Measurements from ENCODE around the gene FMO1.

Gene FMO1

GRCh38 chr1:171207377-171207776 lies 40.9 kb upstream of the FMO1 start:
- Histone ChIP-seq H3K27me3 (ENCODE audit: low read depth, low read length) (no peaks in the 10 kb centered on the region), H3K79me2 (ENCODE audit: low read length) (no peaks in the 10 kb centered on the region), H3K4me1 (ENCODE audit: low read length) (peaks cover 20% of the 10 kb centered on the region), H3K36me3 (replicated peaks; ENCODE audit: low read depth, low read length) (peaks cover 7% of the 10 kb centered on the region), H4K20me1 (ENCODE audit: insufficient read depth, low read length) (no peaks in the 10 kb centered on the region), H3K9ac (ENCODE audit: low read length) (no peak overlapping the region), H3K9me3 (ENCODE audit: insufficient read depth, low read length) (no peaks in the 10 kb centered on the region), H3K27ac (ENCODE audit: low read length) (no peak overlapping the region), H3K4me2 (ENCODE audit: low read length) (no peak overlapping the region), H3K4me3 (ENCODE audit: low read length) (no peak overlapping the region), H2AFZ (ENCODE audit: low read depth, low read length) (no peak overlapping the region)
- TF ChIP-seq CTCF (IDR thresholded peaks at IDR 0.05; ENCODE audit: low read depth, low read length), result no peak
- TF ChIP-seq EZH2phosphoT487 (IDR thresholded peaks at IDR 0.05; ENCODE audit: low read depth), result no peak

- Histone ChIP-seq H3K27me3 (ENCODE audit: low read depth, low read length) (no peaks in the 10 kb centered on the region), H3K79me2 (ENCODE audit: low read length) (no peaks in the 10 kb centered on the region), H3K4me1 (ENCODE audit: low read length) (peaks cover 36% of the 10 kb centered on the region), H3K4me2 (ENCODE audit: low read length) (no peak overlapping the region), H3K9ac (ENCODE audit: low read length) (no peak overlapping the region), H3K27ac (ENCODE audit: low read length) (no peak overlapping the region), H4K20me1 (ENCODE audit: insufficient read depth, low read length) (no peaks in the 10 kb centered on the region), H3K9me3 (ENCODE audit: insufficient read depth, low read length) (no peaks in the 10 kb centered on the region), H3K4me3 (ENCODE audit: low read length) (no peak overlapping the region), H3K36me3 (replicated peaks; ENCODE audit: low read depth, low read length) (peaks cover 7% of the 10 kb centered on the region), H2AFZ (ENCODE audit: low read depth, low read length) (no peak overlapping the region)
- no peak for TF ChIP-seq CTCF (IDR thresholded peaks at IDR 0.05; ENCODE audit: low read depth, low read length)
- no peak for TF ChIP-seq EZH2phosphoT487 (IDR thresholded peaks at IDR 0.05; ENCODE audit: low read depth)
Measured at GRCh38 chr1:171210355-171210754, 37.9 kb upstream of the FMO1 start.

DNA sequence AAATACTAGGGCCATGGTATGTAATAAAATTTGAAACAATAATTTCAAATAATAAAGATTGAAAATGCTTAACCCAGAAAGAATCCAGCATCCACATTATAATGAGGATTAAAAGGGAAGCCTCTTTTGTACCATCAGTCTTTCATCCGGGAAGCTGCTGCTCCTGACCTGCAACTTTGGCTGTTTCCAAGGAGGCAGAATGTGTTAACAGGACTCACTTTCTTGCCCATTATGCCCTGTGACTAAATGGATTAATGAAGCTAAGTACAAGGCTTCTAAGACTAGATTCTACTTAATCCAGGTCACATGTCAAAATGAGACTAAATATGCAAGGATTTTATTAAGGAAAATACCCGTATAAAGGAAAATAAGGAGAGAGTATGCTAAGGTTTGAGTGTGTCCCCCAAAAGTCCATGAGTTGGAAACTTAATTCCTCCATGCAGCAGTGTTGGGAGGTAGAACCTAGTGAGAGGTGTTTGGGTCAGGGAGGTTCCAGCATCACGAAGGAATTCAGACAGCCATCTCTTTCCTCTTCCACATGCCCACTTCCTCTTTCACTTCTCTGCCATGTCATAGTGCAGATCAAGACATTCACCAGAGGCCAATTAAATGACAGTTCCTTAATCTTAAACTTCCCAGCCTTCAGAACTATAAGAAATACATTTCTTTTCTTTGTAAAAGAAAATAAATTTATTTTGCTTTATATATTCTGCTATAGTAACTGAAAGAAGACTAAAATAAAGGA lies 35.5 kb upstream of the FMO1 start:
- Histone ChIP-seq H3K4me1 (ENCODE audit: low read length) (peaks cover 20% of the 10 kb centered on the region), H3K27me3 (ENCODE audit: low read depth, low read length) (no peaks in the 10 kb centered on the region), H2AFZ (ENCODE audit: low read depth, low read length) (no peak overlapping the region), H3K9ac (ENCODE audit: low read length) (no peak overlapping the region), H3K79me2 (ENCODE audit: low read length) (no peaks in the 10 kb centered on the region), H3K4me3 (ENCODE audit: low read length) (peak overlapping the region; percentile 10; the same call in 1 of the 2 replicates), H4K20me1 (ENCODE audit: insufficient read depth, low read length) (no peaks in the 10 kb centered on the region), H3K4me2 (ENCODE audit: low read length) (peak overlapping the region; percentile 48), H3K27ac (ENCODE audit: low read length) (no peak overlapping the region), H3K9me3 (ENCODE audit: insufficient read depth, low read length) (no peaks in the 10 kb centered on the region), H3K36me3 (replicated peaks; ENCODE audit: low read depth, low read length) (peaks cover 6% of the 10 kb centered on the region)
- TF ChIP-seq CTCF (IDR thresholded peaks at IDR 0.05; ENCODE audit: low read depth, low read length) (no peak), EZH2phosphoT487 (IDR thresholded peaks at IDR 0.05; ENCODE audit: low read depth) (no peak)

GRCh38 chr1:171213559-171214454 lies 34.5 kb upstream of the FMO1 start:
- Histone ChIP-seq H3K36me3 (replicated peaks; ENCODE audit: low read depth, low read length) (peaks cover 3% of the 10 kb centered on the region), H3K79me2 (ENCODE audit: low read length) (no peaks in the 10 kb centered on the region; the same call in 1 of the 2 replicates), H3K4me3 (ENCODE audit: low read length) (no peak overlapping the region), H3K9me3 (ENCODE audit: insufficient read depth, low read length) (no peaks in the 10 kb centered on the region), H2AFZ (ENCODE audit: low read depth, low read length) (no peak overlapping the region), H3K4me2 (ENCODE audit: low read length) (peak overlapping the region; percentile 48), H4K20me1 (ENCODE audit: insufficient read depth, low read length) (no peaks in the 10 kb centered on the region), H3K9ac (ENCODE audit: low read length) (no peak overlapping the region), H3K4me1 (ENCODE audit: low read length) (peaks cover 17% of the 10 kb centered on the region), H3K27ac (ENCODE audit: low read length) (no peak overlapping the region), H3K27me3 (ENCODE audit: low read depth, low read length) (no peaks in the 10 kb centered on the region)
- TF ChIP-seq CTCF (IDR thresholded peaks at IDR 0.05; ENCODE audit: low read depth, low read length), result 0 out of 2 replicates have a peak, but pooled peaks have one; percentile 14
- no peak for TF ChIP-seq EZH2phosphoT487 (IDR thresholded peaks at IDR 0.05; ENCODE audit: low read depth)
